ENCODE measurements around the gene BPIFB4. TPM values are rescaled to one million over a fixed set of nuclear protein-coding genes. Genes with fewer than 3 reads are reported as not detected.

Gene BPIFB4
- total RNA-seq = not detected

GRCh38 chr20:33079259-33079658 is at the start of gene BPIFB4:
BPIFB4 (plus strand) TSS chr20:33079643; CDS start chr20:33081527, 1,884 bp downstream.

GRCh38 chr20:33031531-33031930 is 47.9 kb upstream of the BPIFB4 start, which contains the start of gene BPIFB6:
BPIFB6 (plus strand) TSS chr20:33031648; CDS start chr20:33031648, 0 bp downstream.

GRCh38 chr20:33053291-33054106 is 25.9 kb upstream of the BPIFB4 start, which contains the start of gene BPIFB3:
BPIFB3 (plus strand) TSS chr20:33053903; CDS start chr20:33055436, 1,533 bp downstream.

Other genes with a start within 250 kb of the BPIFB4 start
- gene EFCAB8, start 220.7 kb upstream of the BPIFB4 start, total RNA-seq = under 1 TPM in 1 of 2 donors, not detected in 1; under 0.01 TPM
- not detected for gene SUN5, start 75.2 kb upstream of the BPIFB4 start, total RNA-seq
- not detected for gene BPIFB2, start 71.9 kb upstream of the BPIFB4 start, total RNA-seq
- gene BPIFB6, start 48.0 kb upstream of the BPIFB4 start, total RNA-seq = not detected
- gene BPIFB3, start 25.7 kb upstream of the BPIFB4 start, total RNA-seq = not detected
- gene BPIFA2, start 88.5 kb downstream of the BPIFB4 start, total RNA-seq = not detected
- gene BPIFA3, start 137.7 kb downstream of the BPIFB4 start, total RNA-seq = not detected
- not detected for gene BPIFA1, start 156.4 kb downstream of the BPIFB4 start, total RNA-seq
- not detected for gene BPIFB1, start 203.6 kb downstream of the BPIFB4 start, total RNA-seq

Data from melanocyte of skin (primary cell).